ENCODE results near the gene SUSD4.

GRCh38 chr1:223242382-223242955 is 121.5 kb downstream of the SUSD4 start:
- TF ChIP-seq CTCF (conservative IDR thresholded peaks at IDR 0.05 in 1 of 2, IDR thresholded peaks at IDR 0.05 in 1 of 2; ENCODE audit: low read depth in 1 of 2, low read length in 2 of 2) (no peak), EZH2 (IDR thresholded peaks at IDR 0.05; ENCODE audit: low read length, missing control alignments) (no peak)
